Measurements from ENCODE around the gene USP22. TPM values are rescaled to one million over a fixed set of nuclear protein-coding genes. Genes with fewer than 3 reads are reported as not detected.

Gene USP22
- polyA plus RNA-seq, 1 donor = 185 TPM

Other genes starting within 250 kb of the USP22 start
- 30.0 TPM for gene DHRS7B, start 84.0 kb upstream of the USP22 start, polyA plus RNA-seq (ENCODE audit: insufficient read length)
- 30.4 TPM for gene TMEM11, start 171.2 kb upstream of the USP22 start, polyA plus RNA-seq (ENCODE audit: insufficient read length)
- 26.4 TPM for gene NATD1, start 210.4 kb upstream of the USP22 start, polyA plus RNA-seq (ENCODE audit: insufficient read length)
- 25.0 TPM for gene MAP2K3, start 241.7 kb upstream of the USP22 start, polyA plus RNA-seq (ENCODE audit: insufficient read length)

All from hindlimb muscle (tissue), 1 donor.